WTC11 (cell line): Measurements from ENCODE around the gene KRTAP22-2. TPM values are rescaled to one million over a fixed set of nuclear protein-coding genes. Genes with fewer than 3 reads are reported as not detected.

Experiments used
- ATAC-seq: fragments of 200-7000 bp; cut with Tn5 transposase; 2 replicates; pipeline ENCODE4 v1.10.0; 2021; ENCODE audit warnings: mild to moderate bottlenecking, moderate library complexity
- CTCF ChIA-PET: fragments of 300-600 bp; sonication (Branson Sonifier 250); formaldehyde crosslinking; loops from one replicate; lab custom pipeline; 2021; ENCODE audit warnings: antibody characterized with exemption; lab: Charles Lee
- POLR2A ChIA-PET: fragments of 350-600 bp; sonication (Branson Sonifier 250); formaldehyde crosslinking; loops from one replicate; lab custom pipeline; 2021; ENCODE audit warnings: antibody characterized with exemption; lab: Charles Lee
- DNase-seq: peaks from one replicate; pipeline ENCODE4 v3.0.0; 2021; ENCODE audit warnings: low spot score
- H3K27ac Mint-ChIP-seq: 2 replicates; pipeline ENCODE4 v1.8.0; 2021; ENCODE audit warnings: mixed read lengths
- H3K27me3 Mint-ChIP-seq: 2 replicates; pipeline ENCODE4 v1.8.0; 2021; ENCODE audit warnings: low read depth, mild to moderate bottlenecking, moderate library complexity, mixed read lengths
- H3K36me3 Mint-ChIP-seq: 2 replicates; pipeline ENCODE4 v1.8.0; 2021; ENCODE audit warnings: mixed read lengths
- H3K4me1 Mint-ChIP-seq: 2 replicates; pipeline ENCODE4 v1.8.0; 2022; ENCODE audit warnings: mixed read lengths
- H3K4me3 Mint-ChIP-seq: 2 replicates; pipeline ENCODE4 v1.8.0; 2021; ENCODE audit warnings: mild to moderate bottlenecking, moderate library complexity, mixed read lengths
- H3K9me3 Mint-ChIP-seq: 2 replicates; pipeline ENCODE4 v1.8.0; 2021; ENCODE audit warnings: mixed read lengths
- ARID4B ChIP-seq: sonication (generic); formaldehyde crosslinking; IDR thresholded peaks from 2 replicates; pipeline ENCODE4 v1.8.0; 2023; ENCODE audit warnings: missing genetic modification reagents, mild to moderate bottlenecking, borderline replicate concordance
- ERG ChIP-seq: fragments of 250-450 bp; sonication (Bioruptor Pico); IDR thresholded peaks from 2 replicates; pipeline ENCODE4 v1.8.0; 2021; ENCODE audit warnings: mild to moderate bottlenecking
- SMAD3 ChIP-seq: sonication (generic); formaldehyde crosslinking; IDR thresholded peaks from 2 replicates; pipeline ENCODE4 v1.8.0; 2022; ENCODE audit warnings: missing genetic modification reagents, mild to moderate bottlenecking, borderline replicate concordance
- SMAD4 ChIP-seq: sonication (generic); formaldehyde crosslinking; IDR thresholded peaks from 2 replicates; pipeline ENCODE4 v1.8.0; 2022; ENCODE audit warnings: mild to moderate bottlenecking, missing genetic modification reagents
- TEAD1 ChIP-seq: sonication (generic); formaldehyde crosslinking; IDR thresholded peaks from 2 replicates; pipeline ENCODE4 v1.8.0; 2022; ENCODE audit warnings: mild to moderate bottlenecking, missing genetic modification reagents
- ZNF263 ChIP-seq: sonication (generic); formaldehyde crosslinking; IDR thresholded peaks from 2 replicates; pipeline ENCODE4 v1.8.1; 2022; ENCODE audit warnings: low read depth, mild to moderate bottlenecking, moderate library complexity, missing genetic modification reagents
- ZNF281 ChIP-seq: sonication (generic); formaldehyde crosslinking; IDR thresholded peaks from 2 replicates; pipeline ENCODE4 v1.8.0; 2023; ENCODE audit warnings: mild to moderate bottlenecking, missing genetic modification reagents
- ZNF416 ChIP-seq: fragments of 250-450 bp; sonication (Bioruptor Pico); IDR thresholded peaks from 2 replicates; pipeline ENCODE4 v1.9.0; 2021; ENCODE audit warnings: mild to moderate bottlenecking, inconsistent platforms
- ZNF671 ChIP-seq: fragments of 250-450 bp; sonication (Bioruptor Pico); IDR thresholded peaks from 2 replicates; pipeline ENCODE4 v1.8.0; 2021; ENCODE audit warnings: mild to moderate bottlenecking
- total RNA-seq: library from RNA; stranded (reverse); gene quantifications from 3 replicates; pipeline ENCODE4 v1.2.3, GENCODE V29; 2021
- TF ChIP-seq, protein P1 (sequence below): sonication (generic); formaldehyde crosslinking; IDR thresholded peaks from 2 replicates; pipeline ENCODE4 v1.8.1; 2022; ENCODE audit warnings: low read depth, missing genetic modification reagents, borderline replicate concordance
- TF ChIP-seq, protein P2 (sequence below): sonication (generic); formaldehyde crosslinking; IDR thresholded peaks from 2 replicates; pipeline ENCODE4 v1.8.1; 2023; ENCODE audit warnings: mild to moderate bottlenecking, moderate library complexity, missing genetic modification reagents
- TF ChIP-seq, protein P3 (sequence below): sonication (generic); formaldehyde crosslinking; IDR thresholded peaks from 2 replicates; pipeline ENCODE4 v1.8.1; 2022; ENCODE audit warnings: mild to moderate bottlenecking, moderate library complexity, missing genetic modification reagents

Gene KRTAP22-2
- total RNA-seq, 1 experiment from 2014 or later = not detected

- no peak for TF ChIP-seq ZNF281
- TF ChIP-seq, protein P1, sequence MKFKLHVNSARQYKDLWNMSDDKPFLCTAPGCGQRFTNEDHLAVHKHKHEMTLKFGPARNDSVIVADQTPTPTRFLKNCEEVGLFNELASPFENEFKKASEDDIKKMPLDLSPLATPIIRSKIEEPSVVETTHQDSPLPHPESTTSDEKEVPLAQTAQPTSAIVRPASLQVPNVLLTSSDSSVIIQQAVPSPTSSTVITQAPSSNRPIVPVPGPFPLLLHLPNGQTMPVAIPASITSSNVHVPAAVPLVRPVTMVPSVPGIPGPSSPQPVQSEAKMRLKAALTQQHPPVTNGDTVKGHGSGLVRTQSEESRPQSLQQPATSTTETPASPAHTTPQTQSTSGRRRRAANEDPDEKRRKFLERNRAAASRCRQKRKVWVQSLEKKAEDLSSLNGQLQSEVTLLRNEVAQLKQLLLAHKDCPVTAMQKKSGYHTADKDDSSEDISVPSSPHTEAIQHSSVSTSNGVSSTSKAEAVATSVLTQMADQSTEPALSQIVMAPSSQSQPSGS = no peak
- TF ChIP-seq, protein P2, sequence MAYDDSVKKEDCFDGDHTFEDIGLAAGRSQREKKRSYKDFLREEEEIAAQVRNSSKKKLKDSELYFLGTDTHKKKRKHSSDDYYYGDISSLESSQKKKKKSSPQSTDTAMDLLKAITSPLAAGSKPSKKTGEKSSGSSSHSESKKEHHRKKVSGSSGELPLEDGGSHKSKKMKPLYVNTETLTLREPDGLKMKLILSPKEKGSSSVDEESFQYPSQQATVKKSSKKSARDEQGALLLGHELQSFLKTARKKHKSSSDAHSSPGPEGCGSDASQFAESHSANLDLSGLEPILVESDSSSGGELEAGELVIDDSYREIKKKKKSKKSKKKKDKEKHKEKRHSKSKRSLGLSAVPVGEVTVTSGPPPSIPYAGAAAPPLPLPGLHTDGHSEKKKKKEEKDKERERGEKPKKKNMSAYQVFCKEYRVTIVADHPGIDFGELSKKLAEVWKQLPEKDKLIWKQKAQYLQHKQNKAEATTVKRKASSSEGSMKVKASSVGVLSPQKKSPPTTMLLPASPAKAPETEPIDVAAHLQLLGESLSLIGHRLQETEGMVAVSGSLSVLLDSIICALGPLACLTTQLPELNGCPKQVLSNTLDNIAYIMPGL (CRISPR knock-in tag) = no peak
- TF ChIP-seq SMAD4 (CRISPR knock-in tag) = no peak
- no peak for TF ChIP-seq SMAD3
- no peak for TF ChIP-seq ZNF416
Measured at GRCh38 chr21:30605968-30606367, 15.8 kb upstream of the KRTAP22-2 start (continued).

- DNase-seq (no peak), ATAC-seq (no peak)
- Mint-ChIP-seq H3K4me1 (no peaks in the 10 kb centered on the region), H3K27me3 (no peaks in the 10 kb centered on the region), H3K36me3 (no peaks in the 10 kb centered on the region), H3K27ac (no peak within 1 kb of the TSS), H3K4me3 (no peak within 1 kb of the TSS), H3K9me3 (no peaks in the 10 kb centered on the region)
- ChIA-PET POLR2A (no interaction called here), CTCF (no interaction called here)
- no peak for TF ChIP-seq ERG (CRISPR knock-in tag)
- no peak for TF ChIP-seq ZNF263 (CRISPR knock-in tag)
- TF ChIP-seq ZNF671 (CRISPR knock-in tag) = no peak
- TF ChIP-seq, protein P3, sequence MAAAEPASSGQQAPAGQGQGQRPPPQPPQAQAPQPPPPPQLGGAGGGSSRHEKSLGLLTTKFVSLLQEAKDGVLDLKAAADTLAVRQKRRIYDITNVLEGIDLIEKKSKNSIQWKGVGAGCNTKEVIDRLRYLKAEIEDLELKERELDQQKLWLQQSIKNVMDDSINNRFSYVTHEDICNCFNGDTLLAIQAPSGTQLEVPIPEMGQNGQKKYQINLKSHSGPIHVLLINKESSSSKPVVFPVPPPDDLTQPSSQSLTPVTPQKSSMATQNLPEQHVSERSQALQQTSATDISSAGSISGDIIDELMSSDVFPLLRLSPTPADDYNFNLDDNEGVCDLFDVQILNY = no peak
- TF ChIP-seq ARID4B (CRISPR knock-in tag) = no peak
- no peak for TF ChIP-seq TEAD1
Measured at GRCh38 chr21:30600787-30601186, 10.6 kb upstream of the KRTAP22-2 start, which contains the start of gene KRTAP22-1. TSS of gene KRTAP22-1 (plus strand) at chr21:30601087.
